Liver (tissue), 9 donors: ENCODE measurements around the gene KIRREL3. TPM values are rescaled to one million over a fixed set of nuclear protein-coding genes. Genes with fewer than 3 reads are reported as not detected.

Experiments used
- DNase-seq: peaks from one replicate; pipeline ENCODE4 v3.0.0-alpha.2; 2017; ENCODE audit warnings: low spot score
- H3K27ac ChIP-seq, 2 donors: one replicate each; pipeline ENCODE4 v1.7.0; 2013; ENCODE audit warnings: inconsistent platforms in 2 of 2, low read length in 2 of 2, control low read depth in 1 of 2, low read depth in 1 of 2, mild to moderate bottlenecking in 1 of 2
- H3K27me3 ChIP-seq, 4 donors: one replicate each; pipeline versions ENCODE4 v1.6.1 to v1.7.0; 2013; ENCODE audit warnings: low read length in 3 of 4, inconsistent platforms in 1 of 4, mild to moderate bottlenecking in 1 of 4, moderate library complexity in 1 of 4; ENCODE audit not compliant: control insufficient read depth in 4 of 4, insufficient read depth in 4 of 4
- H3K36me3 ChIP-seq, 4 donors: one replicate each; pipeline versions ENCODE4 v1.6.1 to v1.7.0; 2013; ENCODE audit warnings: low read length in 3 of 4, mild to moderate bottlenecking in 3 of 4, low read depth in 1 of 4, moderate library complexity in 1 of 4; ENCODE audit not compliant: control insufficient read depth in 4 of 4, insufficient read depth in 3 of 4
- H3K4me1 ChIP-seq, 4 donors: one replicate each; pipeline versions ENCODE4 v1.6.1 to v1.7.0; 2013; ENCODE audit warnings: low read length in 3 of 4, mild to moderate bottlenecking in 3 of 4, moderate library complexity in 1 of 4; ENCODE audit not compliant: control insufficient read depth in 4 of 4, insufficient read depth in 4 of 4
- H3K4me3 ChIP-seq, 3 donors: one replicate each; pipeline versions ENCODE4 v1.6.1 to v1.7.0; 2013; ENCODE audit warnings: low read length in 3 of 3, control low read depth in 1 of 3, low read depth in 1 of 3, mild to moderate bottlenecking in 1 of 3
- H3K9ac ChIP-seq, 2 donors: one replicate each; pipeline ENCODE4 v1.7.0; 2013; ENCODE audit warnings: low read length in 2 of 2, mild to moderate bottlenecking in 2 of 2, moderate library complexity in 2 of 2, control low read depth in 1 of 2, low read depth in 1 of 2
- H3K9me3 ChIP-seq, 4 donors: one replicate each; pipeline versions ENCODE4 v1.6.1 to v1.7.0; 2013; ENCODE audit warnings: low read length in 3 of 4; ENCODE audit not compliant: control insufficient read depth in 4 of 4
- EGR1 ChIP-seq, 2 donors: IDR thresholded peaks; 2 replicates each; pipeline ENCODE4 v1.6.1; 2016 to 2018; ENCODE audit warnings: antibody characterized with exemption in 2 of 2, low read depth in 2 of 2
- FOXA1 ChIP-seq: IDR thresholded peaks from 2 replicates; pipeline ENCODE4 v1.6.1; 2016; ENCODE audit warnings: antibody characterized with exemption
- FOXA2 ChIP-seq: IDR thresholded peaks from 2 replicates; pipeline ENCODE4 v1.6.1; 2016; ENCODE audit warnings: antibody characterized with exemption
- HNF4A ChIP-seq, 2 donors: conservative IDR thresholded peaks; 2 replicates each; pipeline ENCODE4 v1.6.1; 2016; ENCODE audit warnings: antibody characterized with exemption in 2 of 2, mild to moderate bottlenecking in 2 of 2
- HNF4G ChIP-seq: IDR thresholded peaks from 2 replicates; pipeline ENCODE4 v1.6.1; 2016; ENCODE audit warnings: antibody characterized with exemption
- JUND ChIP-seq, 2 donors: IDR thresholded peaks; 2 replicates each; pipeline ENCODE4 v1.6.1; 2016; ENCODE audit warnings: antibody characterized with exemption in 2 of 2
- NR2F2 ChIP-seq: IDR thresholded peaks from 2 replicates; pipeline ENCODE4 v1.6.1; 2016; ENCODE audit warnings: antibody characterized with exemption
- RAD21 ChIP-seq, 2 donors: IDR thresholded peaks; 2 replicates each; pipeline ENCODE4 v1.6.1; 2016; ENCODE audit warnings: antibody characterized with exemption in 2 of 2, mild to moderate bottlenecking in 2 of 2
- REST ChIP-seq: IDR thresholded peaks from 2 replicates; pipeline ENCODE4 v1.6.1; 2016; ENCODE audit warnings: antibody characterized with exemption, mild to moderate bottlenecking
- RXRA ChIP-seq, 2 donors: IDR thresholded peaks; 2 replicates each; pipeline ENCODE4 v1.6.1; 2017 to 2018; ENCODE audit warnings: antibody characterized with exemption in 2 of 2, mild to moderate bottlenecking in 1 of 2
- SP1 ChIP-seq: IDR thresholded peaks from 2 replicates; pipeline ENCODE4 v1.6.1; 2018; ENCODE audit warnings: antibody characterized with exemption, mild to moderate bottlenecking
- TAF1 ChIP-seq: conservative IDR thresholded peaks from 2 replicates; pipeline ENCODE4 v1.6.1; 2016; ENCODE audit warnings: antibody characterized with exemption, mild to moderate bottlenecking
- YY1 ChIP-seq: IDR thresholded peaks from 2 replicates; pipeline ENCODE4 v1.6.1; 2016; ENCODE audit warnings: antibody characterized with exemption, mild to moderate bottlenecking
- WGBS: extraction: QIAGEN DNeasy Blood & Tissue Kit; methylation state at CpG from one replicate; pipeline ENCODE4 v1.1.7; 2013; 5-methylcytosine and 5-hydroxymethylcytosine counted together
- polyA plus RNA-seq, 2 donors: library from polyadenylated mRNA; stranded (reverse) in 1 of 2; unstranded in 1 of 2; fragments of 200-250 nt in 1 of 2; fragments of >200 nt in 1 of 2; fragmentation: Nextera tagmentation in 1 of 2; extraction: Ambion mirVana in 1 of 2; gene quantifications; one replicate each; pipeline versions ENCODE4 v1.2.1 to v1.2.3, GENCODE V29; 2013 to 2015
- total RNA-seq, 2 donors: library from RNA; depleted of rRNA; stranded (reverse); fragments of >200 nt; gene quantifications; one replicate each; pipeline ENCODE4 v1.2.3, GENCODE V29; 2014
- TF ChIP-seq, protein P1 (sequence below): IDR thresholded peaks from 2 replicates; pipeline ENCODE4 v1.6.1; 2016; ENCODE audit warnings: antibody characterized with exemption
- TF ChIP-seq, protein P2 (sequence below): IDR thresholded peaks from 2 replicates; pipeline ENCODE4 v1.6.1; 2016; ENCODE audit warnings: antibody characterized with exemption
- TF ChIP-seq, protein P3 (sequence below): fragments of 150-350 bp; IDR thresholded peaks from 2 replicates; pipeline ENCODE4 v1.5.1; 2017; ENCODE audit warnings: improper control_type of control experiment, low read depth, low read length; ENCODE audit not compliant: missing input control
- TF ChIP-seq, protein P4 (sequence below): IDR thresholded peaks from 2 replicates; pipeline ENCODE4 v1.6.1; 2016; ENCODE audit warnings: antibody characterized with exemption
- donor health status: healthy.
- donor health status: healthy.
- donor health status: healthy.
- donor health status: healthy.
- donor health status: healthy.

The KIRREL3 gene
- total and polyA plus RNA-seq, 4 donors: 0.03 to 0.29 (median 0.08) TPM; not detected in 1

DNA sequence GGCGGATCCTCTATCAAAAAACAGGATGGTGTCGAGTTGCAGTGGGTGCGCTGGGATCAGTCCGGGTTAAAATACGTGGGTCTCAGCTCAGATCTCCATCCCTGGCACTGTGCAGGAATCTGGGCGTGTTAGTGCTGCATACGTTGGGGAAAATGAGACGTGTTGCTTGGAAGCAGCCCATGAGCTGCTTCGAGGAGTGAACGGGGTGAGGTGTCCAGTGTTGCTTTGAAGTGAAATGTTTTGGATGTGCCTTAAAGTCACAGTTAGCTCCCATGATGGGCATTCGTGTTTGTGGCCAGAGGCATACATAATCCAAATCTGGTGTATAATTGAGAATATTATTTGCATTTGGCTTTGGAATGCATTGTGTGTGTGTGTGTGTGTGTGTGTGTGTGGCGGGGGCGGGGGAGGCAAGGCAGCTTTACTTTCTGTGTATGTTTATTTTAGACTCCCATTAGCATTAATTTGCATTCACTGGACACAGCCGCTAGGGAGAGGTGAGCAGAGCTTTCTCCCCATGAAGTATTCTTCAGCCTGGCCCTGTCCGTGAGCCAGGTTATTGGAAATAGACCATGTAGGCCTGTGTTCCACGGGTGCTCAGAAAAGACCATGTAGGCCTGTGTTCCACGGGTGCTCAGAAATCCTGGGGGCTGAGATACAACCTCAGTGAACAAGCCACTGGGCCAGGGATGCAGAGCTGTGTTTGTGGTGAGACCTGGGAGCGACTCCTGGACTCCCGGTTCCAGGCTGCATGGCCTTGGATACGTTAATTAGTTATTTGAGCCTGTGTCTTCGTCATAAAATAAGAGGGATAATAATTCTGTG is 510.5 kb downstream of the KIRREL3 start:
- 84% methylated on average over 21 of the region's 21 CpGs for whole genome bisulfite sequencing
- TF ChIP-seq JUND (IDR thresholded peaks at IDR 0.05) (no peak), NR2F2 (no peak), SP1 (no peak), YY1 (no peak), EGR1 (IDR thresholded peaks at IDR 0.05; ENCODE audit: low read depth in 2 of 2) (no peak), FOXA2 (no peak), FOXA1 (no peak), RXRA (IDR thresholded peaks at IDR 0.05) (no peak), HNF4G (no peak), REST (no peak)
- TF ChIP-seq, protein P1, sequence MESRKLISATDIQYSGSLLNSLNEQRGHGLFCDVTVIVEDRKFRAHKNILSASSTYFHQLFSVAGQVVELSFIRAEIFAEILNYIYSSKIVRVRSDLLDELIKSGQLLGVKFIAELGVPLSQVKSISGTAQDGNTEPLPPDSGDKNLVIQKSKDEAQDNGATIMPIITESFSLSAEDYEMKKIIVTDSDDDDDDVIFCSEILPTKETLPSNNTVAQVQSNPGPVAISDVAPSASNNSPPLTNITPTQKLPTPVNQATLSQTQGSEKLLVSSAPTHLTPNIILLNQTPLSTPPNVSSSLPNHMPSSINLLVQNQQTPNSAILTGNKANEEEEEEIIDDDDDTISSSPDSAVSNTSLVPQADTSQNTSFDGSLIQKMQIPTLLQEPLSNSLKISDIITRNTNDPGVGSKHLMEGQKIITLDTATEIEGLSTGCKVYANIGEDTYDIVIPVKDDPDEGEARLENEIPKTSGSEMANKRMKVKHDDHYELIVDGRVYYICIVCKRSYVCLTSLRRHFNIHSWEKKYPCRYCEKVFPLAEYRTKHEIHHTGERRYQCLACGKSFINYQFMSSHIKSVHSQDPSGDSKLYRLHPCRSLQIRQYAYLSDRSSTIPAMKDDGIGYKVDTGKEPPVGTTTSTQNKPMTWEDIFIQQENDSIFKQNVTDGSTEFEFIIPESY: no peak
- TF ChIP-seq, protein P2, sequence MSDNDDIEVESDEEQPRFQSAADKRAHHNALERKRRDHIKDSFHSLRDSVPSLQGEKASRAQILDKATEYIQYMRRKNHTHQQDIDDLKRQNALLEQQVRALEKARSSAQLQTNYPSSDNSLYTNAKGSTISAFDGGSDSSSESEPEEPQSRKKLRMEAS: no peak
- TF ChIP-seq, protein P3, sequence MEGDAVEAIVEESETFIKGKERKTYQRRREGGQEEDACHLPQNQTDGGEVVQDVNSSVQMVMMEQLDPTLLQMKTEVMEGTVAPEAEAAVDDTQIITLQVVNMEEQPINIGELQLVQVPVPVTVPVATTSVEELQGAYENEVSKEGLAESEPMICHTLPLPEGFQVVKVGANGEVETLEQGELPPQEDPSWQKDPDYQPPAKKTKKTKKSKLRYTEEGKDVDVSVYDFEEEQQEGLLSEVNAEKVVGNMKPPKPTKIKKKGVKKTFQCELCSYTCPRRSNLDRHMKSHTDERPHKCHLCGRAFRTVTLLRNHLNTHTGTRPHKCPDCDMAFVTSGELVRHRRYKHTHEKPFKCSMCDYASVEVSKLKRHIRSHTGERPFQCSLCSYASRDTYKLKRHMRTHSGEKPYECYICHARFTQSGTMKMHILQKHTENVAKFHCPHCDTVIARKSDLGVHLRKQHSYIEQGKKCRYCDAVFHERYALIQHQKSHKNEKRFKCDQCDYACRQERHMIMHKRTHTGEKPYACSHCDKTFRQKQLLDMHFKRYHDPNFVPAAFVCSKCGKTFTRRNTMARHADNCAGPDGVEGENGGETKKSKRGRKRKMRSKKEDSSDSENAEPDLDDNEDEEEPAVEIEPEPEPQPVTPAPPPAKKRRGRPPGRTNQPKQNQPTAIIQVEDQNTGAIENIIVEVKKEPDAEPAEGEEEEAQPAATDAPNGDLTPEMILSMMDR: no peak

GRCh38 chr11:126488591-126489370 is 511.8 kb downstream of the KIRREL3 start:
- H3K27ac ChIP-seq: no peak overlapping the region
- H3K4me1 ChIP-seq: no peaks in the 10 kb centered on the region
- 88% methylated on average over 23 of the region's 23 CpGs for WGBS
- no peaks in the 10 kb centered on the region for H3K36me3 ChIP-seq
- H3K9me3 ChIP-seq: no peaks in the 10 kb centered on the region
- DNase-seq: no peak
- H3K9ac ChIP-seq: no peak overlapping the region
- no peaks in the 10 kb centered on the region for H3K27me3 ChIP-seq
- H3K4me3 ChIP-seq: no peak overlapping the region
- TF ChIP-seq HNF4G (no peak), TAF1 (no peak), FOXA1 (no peak), EGR1 (IDR thresholded peaks at IDR 0.05; ENCODE audit: low read depth in 2 of 2) (no peak), RAD21 (IDR thresholded peaks at IDR 0.05) (no peak), JUND (IDR thresholded peaks at IDR 0.05) (no peak), HNF4A (conservative IDR thresholded peaks at IDR 0.05) (no peak), RXRA (IDR thresholded peaks at IDR 0.05) (no peak), FOXA2 (no peak)
- TF ChIP-seq, protein P1: no peak
- TF ChIP-seq, protein P3: no peak
- TF ChIP-seq, protein P4, sequence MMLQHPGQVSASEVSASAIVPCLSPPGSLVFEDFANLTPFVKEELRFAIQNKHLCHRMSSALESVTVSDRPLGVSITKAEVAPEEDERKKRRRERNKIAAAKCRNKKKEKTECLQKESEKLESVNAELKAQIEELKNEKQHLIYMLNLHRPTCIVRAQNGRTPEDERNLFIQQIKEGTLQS: no peak

More for the DNA sequence above, 510.5 kb downstream of the KIRREL3 start:
- H3K9me3 ChIP-seq: no peaks in the 10 kb centered on the region
- H3K9ac ChIP-seq: no peak overlapping the region
- H3K4me3 ChIP-seq: no peak overlapping the region
- H3K4me1 ChIP-seq: no peaks in the 10 kb centered on the region
- no peaks in the 10 kb centered on the region for H3K27me3 ChIP-seq
- DNase-seq: no peak
- H3K27ac ChIP-seq: no peak overlapping the region
- no peaks in the 10 kb centered on the region for H3K36me3 ChIP-seq
